Thyroid gland (tissue), 4 donors: ENCODE measurements around the gene NKX2-2. TPM values are rescaled to one million over a fixed set of nuclear protein-coding genes. Genes with fewer than 3 reads are reported as not detected.

Source experiments
- DNase-seq, 2 donors: peaks; one replicate each; pipeline ENCODE4 v3.0.0-alpha.2; 2019
- H3K27ac ChIP-seq, 3 donors: fragments of 200-600 bp; sonication (generic); 1 replicate in 2 of 3; 2 replicates in 1 of 3; pipeline ENCODE4 v1.5.1; 2016 to 2019; ENCODE audit warnings: mild to moderate bottlenecking in 1 of 3, moderate library complexity in 1 of 3
- H3K27me3 ChIP-seq: fragments of 200-600 bp; sonication (generic); one replicate; pipeline ENCODE4 v1.5.1; 2019
- H3K36me3 ChIP-seq, 2 donors: fragments of 200-600 bp; sonication (generic); one replicate each; pipeline ENCODE4 v1.5.1; 2016 to 2019
- H3K4me1 ChIP-seq, 2 donors: fragments of 200-600 bp; sonication (generic); one replicate each; pipeline ENCODE4 v1.5.1; 2017 to 2019
- H3K4me3 ChIP-seq, 3 donors: fragments of 200-600 bp; sonication (generic); replicated peaks in 1 of 3; 1 replicate in 2 of 3; 2 replicates in 1 of 3; pipeline ENCODE4 v1.5.1; 2016; ENCODE audit warnings: mild to moderate bottlenecking in 1 of 3
- H3K9me3 ChIP-seq: fragments of 200-600 bp; sonication (generic); one replicate; pipeline ENCODE4 v1.5.1; 2017
- POLR2A ChIP-seq, 2 donors: fragments of 450-650 bp; IDR thresholded peaks; one replicate each; pipeline ENCODE4 v1.6.1; 2017; ENCODE audit warnings: antibody characterized with exemption in 2 of 2, mild to moderate bottlenecking in 2 of 2, moderate library complexity in 1 of 2
- WGBS, 2 donors: methylation state at CpG; one replicate each; pipeline ENCODE4 v1.1.5; 2017; 5-methylcytosine and 5-hydroxymethylcytosine counted together
- intact Hi-C: fragments of 100-400 bp; cut with DNase I; formaldehyde crosslinking; loops from one replicate; pipeline ENCODE4 v1.15.1; 2023
- total RNA-seq, 4 donors: library from RNA; depleted of rRNA; stranded (reverse); fragments of >200 nt; gene quantifications; one replicate each; pipeline ENCODE4 v1.2.3, GENCODE V29; 2016
- TF ChIP-seq, protein P1 (sequence below), 6 experiments: fragments of 200-600 bp in 3 of 6; fragments of 450-650 bp in 3 of 6; sonication (generic) in 3 of 6; IDR thresholded peaks; one replicate each; pipeline ENCODE4 v1.5.1; 2016 to 2019; ENCODE audit warnings: antibody characterized with exemption in 6 of 6, mild to moderate bottlenecking in 2 of 6, inconsistent platforms in 1 of 6, moderate library complexity in 1 of 6

Gene NKX2-2
- total RNA-seq, 4 donors from 2014 or later, result 0.42 TPM; not detected in 3

DNA sequence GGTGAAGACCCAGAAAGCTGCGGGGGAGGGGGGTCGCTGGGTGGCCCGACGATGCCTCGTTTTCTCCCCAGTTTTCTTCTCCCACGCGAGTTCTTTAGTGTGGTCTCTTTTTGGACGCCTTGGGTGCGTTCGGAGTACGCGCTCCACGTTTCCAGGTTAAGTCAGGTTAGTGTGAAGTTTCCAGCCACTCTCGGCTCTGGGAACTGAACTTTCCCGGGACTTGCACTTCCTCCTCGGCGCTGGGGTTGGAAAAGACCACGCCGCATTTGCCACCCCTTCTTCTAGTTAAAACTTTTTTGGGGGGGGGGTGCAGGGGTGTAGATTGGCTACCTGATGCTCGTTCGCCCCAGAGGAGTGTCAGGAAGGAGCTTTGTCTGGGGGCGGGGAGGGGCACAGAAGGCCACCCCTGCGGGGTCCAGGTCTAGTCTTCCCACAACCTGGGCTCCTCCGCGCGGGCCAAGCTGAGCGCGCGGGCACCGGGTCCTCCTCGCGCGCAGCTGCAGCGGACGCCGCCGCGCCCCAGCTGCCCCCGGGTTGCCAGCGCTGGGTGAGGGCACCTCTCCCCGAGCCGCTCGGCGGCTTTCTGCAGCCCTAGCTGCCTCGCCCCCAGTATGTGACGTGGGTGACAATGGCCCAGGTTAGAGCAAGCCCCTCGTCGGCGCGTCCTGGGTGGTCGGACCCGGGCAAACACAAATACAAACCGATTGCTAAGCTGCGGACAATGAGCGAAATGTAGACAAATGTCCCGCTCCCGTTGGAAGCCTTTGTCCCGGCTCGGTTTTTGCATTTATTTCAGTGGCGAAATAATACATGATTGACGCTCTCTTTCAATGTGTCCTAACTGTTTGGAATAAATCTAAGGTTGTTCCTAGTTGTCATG lies 1.7 kb upstream of the NKX2-2 start:
- no peak for TF ChIP-seq POLR2A (IDR thresholded peaks at IDR 0.05)
- TF ChIP-seq, protein P1, sequence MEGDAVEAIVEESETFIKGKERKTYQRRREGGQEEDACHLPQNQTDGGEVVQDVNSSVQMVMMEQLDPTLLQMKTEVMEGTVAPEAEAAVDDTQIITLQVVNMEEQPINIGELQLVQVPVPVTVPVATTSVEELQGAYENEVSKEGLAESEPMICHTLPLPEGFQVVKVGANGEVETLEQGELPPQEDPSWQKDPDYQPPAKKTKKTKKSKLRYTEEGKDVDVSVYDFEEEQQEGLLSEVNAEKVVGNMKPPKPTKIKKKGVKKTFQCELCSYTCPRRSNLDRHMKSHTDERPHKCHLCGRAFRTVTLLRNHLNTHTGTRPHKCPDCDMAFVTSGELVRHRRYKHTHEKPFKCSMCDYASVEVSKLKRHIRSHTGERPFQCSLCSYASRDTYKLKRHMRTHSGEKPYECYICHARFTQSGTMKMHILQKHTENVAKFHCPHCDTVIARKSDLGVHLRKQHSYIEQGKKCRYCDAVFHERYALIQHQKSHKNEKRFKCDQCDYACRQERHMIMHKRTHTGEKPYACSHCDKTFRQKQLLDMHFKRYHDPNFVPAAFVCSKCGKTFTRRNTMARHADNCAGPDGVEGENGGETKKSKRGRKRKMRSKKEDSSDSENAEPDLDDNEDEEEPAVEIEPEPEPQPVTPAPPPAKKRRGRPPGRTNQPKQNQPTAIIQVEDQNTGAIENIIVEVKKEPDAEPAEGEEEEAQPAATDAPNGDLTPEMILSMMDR (IDR thresholded peaks at IDR 0.05), result no peak
- intact Hi-C loops, result no loop called here
- H3K27ac ChIP-seq, result no peak overlapping the region
- no peak for DNase-seq
- no peak overlapping the region for H3K4me3 ChIP-seq
- peaks cover 88% of the 10 kb centered on the region for H3K27me3 ChIP-seq
- peaks cover 31 to 61% of the 10 kb centered on the region in 2 donors for H3K4me1 ChIP-seq
- 4 to 9% methylated on average over 34 to 39 of the region's 61 CpGs for WGBS, 2 donors
- H3K36me3 ChIP-seq, result no peaks in the 10 kb centered on the region
- no peaks in the 10 kb centered on the region for H3K9me3 ChIP-seq

DNA sequence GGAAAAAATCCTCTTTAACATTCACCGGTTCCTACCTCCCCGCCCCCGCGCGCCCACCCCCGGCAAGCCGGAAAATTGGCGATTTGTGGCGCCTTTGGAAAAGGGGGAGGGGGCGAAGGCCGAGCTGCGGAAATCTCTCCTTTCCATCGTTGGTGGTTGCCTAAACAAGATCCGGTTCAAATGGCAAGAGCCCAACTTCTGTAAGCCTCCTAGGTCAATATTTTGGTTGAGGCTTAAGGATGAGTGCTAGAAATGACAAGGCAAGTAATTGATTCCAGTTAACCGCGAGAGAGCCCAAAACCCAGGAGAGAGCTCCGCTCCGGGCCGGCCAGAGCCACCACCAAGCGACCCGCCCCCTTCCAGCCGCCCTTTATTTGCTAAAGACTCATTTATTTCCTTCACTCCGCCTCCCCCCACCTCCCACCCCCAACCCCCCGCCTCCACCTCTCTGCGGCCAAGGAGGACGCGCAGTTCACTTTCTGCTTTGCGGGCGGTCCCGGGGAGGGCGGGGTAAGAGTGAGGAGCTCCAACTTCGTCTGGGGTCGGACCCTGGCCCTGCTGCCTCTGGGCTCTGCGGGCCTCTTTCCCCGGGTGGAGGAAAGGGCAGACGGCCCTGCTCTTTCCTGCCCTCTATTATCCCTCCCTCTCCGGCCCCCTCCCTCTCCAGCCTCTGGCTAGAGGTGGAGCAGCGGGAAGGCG lies 838 bp upstream of the NKX2-2 start:
- intact Hi-C loops, result no loop called here
- DNase-seq, result no peak
- TF ChIP-seq POLR2A (IDR thresholded peaks at IDR 0.05), result no peak
- TF ChIP-seq, protein P1 (IDR thresholded peaks at IDR 0.05), result no peak
- H3K27me3 ChIP-seq, result peaks cover 92% of the 10 kb centered on the region
- H3K9me3 ChIP-seq, result no peaks in the 10 kb centered on the region
- H3K27ac ChIP-seq, result no peak overlapping the region
- H3K36me3 ChIP-seq, result no peaks in the 10 kb centered on the region
- WGBS, 2 donors, result 3 to 7% methylated on average over 30 to 32 of the region's 39 CpGs
- H3K4me3 ChIP-seq, result no peak overlapping the region
- H3K4me1 ChIP-seq, result peaks cover 37 to 69% of the 10 kb centered on the region in 2 donors

DNA sequence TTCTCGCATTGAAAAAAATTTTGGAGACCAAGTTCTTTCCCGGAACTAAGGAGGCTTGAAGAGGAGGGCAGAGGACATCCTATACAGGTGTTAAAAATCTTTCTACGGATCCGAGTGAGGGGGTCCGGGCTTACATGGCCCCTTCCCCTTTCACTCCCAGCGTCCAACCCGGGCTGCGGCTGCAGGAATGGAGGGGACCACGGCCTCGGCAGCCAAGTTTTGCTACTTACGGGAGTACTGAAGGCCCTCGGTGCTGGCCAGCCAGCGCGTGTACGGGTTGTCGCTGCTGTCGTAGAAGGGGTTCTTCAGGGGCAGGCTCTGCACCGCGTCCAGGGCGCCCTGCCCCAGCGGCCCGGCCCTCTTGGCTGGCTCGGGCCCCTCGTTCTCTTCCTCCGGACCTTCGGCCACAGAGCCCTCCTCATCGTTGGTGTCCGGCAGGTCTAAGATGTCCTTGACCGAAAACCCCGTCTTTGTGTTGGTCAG lies 642 bp downstream of the NKX2-2 start:
- Histone ChIP-seq H3K4me1 (peaks cover 37 to 70% of the 10 kb centered on the region in 2 donors), H3K27me3 (peaks cover 93% of the 10 kb centered on the region), H3K9me3 (no peaks in the 10 kb centered on the region), H3K27ac (no peak overlapping the region), H3K36me3 (no peaks in the 10 kb centered on the region), H3K4me3 (no peak overlapping the region)
- intact Hi-C loops, result no loop called here
- no peak for DNase-seq
- 2 to 7% methylated on average over 7 to 26 of the region's 30 CpGs for WGBS, 2 donors
- TF ChIP-seq, protein P1 (IDR thresholded peaks at IDR 0.05), result no peak
- no peak for TF ChIP-seq POLR2A (IDR thresholded peaks at IDR 0.05)

DNA sequence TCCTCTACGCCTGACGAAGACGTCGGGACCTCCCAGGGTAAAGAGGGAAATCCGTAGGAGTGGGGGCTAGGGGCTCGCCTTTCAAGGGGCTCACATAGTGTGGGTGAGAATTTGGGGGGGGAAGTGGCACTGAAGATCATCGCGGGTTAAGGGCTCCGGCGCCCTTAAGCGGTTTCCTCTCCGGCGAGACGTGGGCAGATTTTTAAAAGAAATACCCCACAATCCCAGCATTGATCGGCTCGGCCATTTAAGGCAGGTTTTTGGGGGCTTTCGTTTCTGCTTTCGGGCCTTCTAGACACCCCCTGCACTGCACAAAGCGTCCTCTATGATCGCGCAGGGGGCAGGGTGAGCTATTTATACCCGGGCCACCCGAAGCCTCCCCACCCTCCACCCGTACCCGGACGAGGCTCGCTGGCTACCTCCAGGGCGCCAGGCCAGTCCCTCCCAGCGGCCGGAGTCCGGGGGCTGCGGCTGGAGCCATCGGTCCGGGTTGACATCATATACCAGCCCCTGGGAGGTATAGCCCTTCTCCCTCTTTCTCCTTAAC lies 1.2 kb downstream of the NKX2-2 start:
- H3K27me3 ChIP-seq, result peaks cover 93% of the 10 kb centered on the region
- WGBS, 2 donors, result 2 to 3% methylated on average over 24 to 31 of the region's 34 CpGs
- H3K27ac ChIP-seq, result no peak overlapping the region
- H3K4me3 ChIP-seq, result no peak overlapping the region
- no peaks in the 10 kb centered on the region for H3K9me3 ChIP-seq
- intact Hi-C loops, result no loop called here
- peaks cover 37 to 68% of the 10 kb centered on the region in 2 donors for H3K4me1 ChIP-seq
- TF ChIP-seq, protein P1 (IDR thresholded peaks at IDR 0.05), result no peak
- TF ChIP-seq POLR2A (IDR thresholded peaks at IDR 0.05), result no peak
- H3K36me3 ChIP-seq, result no peaks in the 10 kb centered on the region
- DNase-seq, result no peak
